Right cardiac atrium (tissue), 5 donors: ENCODE measurements around the gene IFNA4. TPM values are rescaled to one million over a fixed set of nuclear protein-coding genes. Genes with fewer than 3 reads are reported as not detected.
"Not testable (repeated sequence)": the region's sequence is repeated elsewhere in the genome, so short reads cannot be mapped to it uniquely, and the experiment has no call there.

Source experiments
- ATAC-seq, 2 donors: fragments of 200-7000 bp; cut with Tn5 transposase; one replicate each; pipeline versions ENCODE4 v1.8.0 to v1.9.1; 2020; ENCODE audit warnings: moderate library complexity in 2 of 2, mild to moderate bottlenecking in 1 of 2
- DNase-seq, 3 donors: peaks; one replicate each; pipeline ENCODE4 v3.0.0-alpha.2; 2020
- H3K27ac ChIP-seq: one replicate; pipeline ENCODE4 v1.5.1; 2013; ENCODE audit warnings: mild to moderate bottlenecking, low read length, control low read depth, moderate library complexity
- H3K27me3 ChIP-seq: one replicate; pipeline ENCODE4 v1.6.1; 2013; ENCODE audit not compliant: control insufficient read depth, insufficient read depth
- H3K4me1 ChIP-seq: one replicate; pipeline ENCODE4 v1.6.1; 2013; ENCODE audit warnings: low read length; ENCODE audit not compliant: control insufficient read depth, insufficient read depth
- H3K4me3 ChIP-seq: one replicate; pipeline ENCODE4 v1.5.1; 2013; ENCODE audit warnings: low read length, control low read depth
- H3K9me3 ChIP-seq: one replicate; pipeline ENCODE4 v1.6.1; 2013; ENCODE audit warnings: low read length; ENCODE audit not compliant: control insufficient read depth
- WGBS: extraction: QIAGEN DNeasy Blood & Tissue Kit; methylation state at CpG from one replicate; pipeline ENCODE4 v1.1.7; 2013; 5-methylcytosine and 5-hydroxymethylcytosine counted together
- intact Hi-C, 4 donors: fragments of 100-400 bp; cut with DNase I; formaldehyde crosslinking; loops; one replicate each; pipeline versions ENCODE4 v1.11.0 to v1.14.0; 2022 to 2023
- long read RNA-seq, 4 donors: library from polyadenylated mRNA; unstranded; transcript quantifications; one replicate each; pipeline ENCODE4 v2.0.0, GENCODE V29; 2020 to 2021
- polyA plus RNA-seq: library from polyadenylated mRNA; stranded (reverse); fragments of 200-250 nt; gene quantifications from one replicate; pipeline ENCODE4 v1.2.3, GENCODE V29; 2013
- total RNA-seq, 4 donors: library from RNA; stranded (reverse); fragmentation: NEBNext Ultra II Directional; extraction: Animal tissue kit (Norgen Biotek cat#: 25700); gene quantifications; one replicate each; pipeline ENCODE4 v1.2.1, GENCODE V29; 2021
- donor health status: healthy with polysubstance abuse.
- donor health status: DM: no; HTN: yes; CAD: no.
- donor health status: DM: no; HTN: no; CAD: no.
- donor health status: DM: no; HTN: yes; CAD: no; lungs with severe emphysema.
- donor health status: DM: yes; HTN: yes; CAD: no.

Gene IFNA4
- total RNA-seq: not detected
- polyA plus RNA-seq: not detected
- long read RNA-seq, donor 1: 0 reads
- long read RNA-seq, donor 2: 0 reads
- long read RNA-seq, donor 3: 0 reads
- long read RNA-seq, donor 4: 0 reads

GRCh38 chr9:21187487-21187886 is at the start of gene IFNA4:
TSS of gene IFNA4 (minus strand) at chr9:21187587. CDS start at chr9:21187531, 56 bp downstream.
- H3K27ac ChIP-seq, H3K27me3 ChIP-seq, ATAC-seq, H3K4me3 ChIP-seq, DNase-seq, H3K4me1 ChIP-seq, H3K9me3 ChIP-seq, intact Hi-C loops: not testable (repeated sequence)
- 87% methylated on average over 3 of the region's 3 CpGs for WGBS

DNA sequence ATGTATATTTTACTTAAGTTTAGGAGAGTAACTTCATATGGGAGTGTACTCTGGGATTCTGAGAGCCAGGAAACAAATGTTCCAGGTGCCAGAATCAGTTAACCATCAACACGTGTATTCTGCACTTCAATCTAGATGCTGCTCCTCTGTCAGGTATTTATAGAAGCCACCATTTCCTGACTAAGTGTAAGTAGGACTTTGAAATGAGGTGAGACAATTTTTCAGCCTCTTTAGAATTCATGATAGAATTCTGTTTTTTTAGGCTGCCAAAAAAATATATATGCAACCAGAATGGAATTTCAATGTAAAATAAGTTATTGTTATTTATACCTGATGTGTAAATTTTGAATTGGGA is 49.0 kb upstream of the IFNA4 start:
- H3K4me3 ChIP-seq, intact Hi-C loops, H3K27ac ChIP-seq, DNase-seq, H3K4me1 ChIP-seq, ATAC-seq, H3K9me3 ChIP-seq, H3K27me3 ChIP-seq: not testable (repeated sequence)
- 7% methylated on average over 1 of the region's 1 CpG for WGBS

DNA sequence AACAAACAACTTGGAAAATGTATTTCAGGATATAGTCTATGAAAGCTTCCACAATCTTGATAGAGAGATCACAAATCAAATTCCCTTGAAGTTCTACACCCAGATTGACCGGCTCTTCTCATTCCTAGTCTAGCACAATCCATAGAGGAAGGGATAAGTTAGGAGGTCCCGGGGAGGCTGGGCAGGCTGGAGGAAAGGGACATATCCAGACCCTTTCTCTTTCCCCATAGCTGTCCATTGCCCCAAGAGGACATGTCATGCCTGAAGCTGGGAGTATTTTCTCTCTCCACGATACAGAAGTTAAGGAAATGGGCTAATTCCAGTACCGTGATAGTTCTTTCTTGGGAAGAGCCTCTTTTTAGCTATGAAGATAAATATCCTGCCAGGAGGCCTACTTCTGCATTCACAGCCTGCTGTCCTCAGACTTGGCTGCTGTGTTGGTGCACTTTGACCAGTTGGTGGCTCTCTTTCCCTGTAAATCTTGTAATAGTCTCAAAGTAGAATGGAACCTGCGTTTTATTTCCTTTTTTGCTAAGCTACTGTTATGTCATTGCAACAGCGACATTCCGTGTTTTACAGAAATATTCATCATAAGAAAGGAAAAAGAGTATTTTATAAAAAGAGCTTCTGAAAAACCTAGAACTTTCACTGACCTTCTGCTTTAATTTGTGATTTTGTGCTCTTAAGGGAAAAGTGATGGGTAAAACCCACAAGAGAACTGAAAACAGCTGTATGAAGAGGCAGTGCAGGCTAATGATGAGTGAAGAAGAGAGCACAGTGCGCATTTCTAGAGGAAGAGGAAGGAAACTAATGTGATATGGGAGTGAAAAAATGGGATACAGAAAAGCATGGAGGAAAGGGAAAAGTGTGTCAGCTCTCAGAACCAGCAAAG is 48.3 kb upstream of the IFNA4 start:
- H3K4me1 ChIP-seq, H3K27me3 ChIP-seq, H3K27ac ChIP-seq, H3K4me3 ChIP-seq, intact Hi-C loops, H3K9me3 ChIP-seq: not testable (repeated sequence)
- DNase-seq (peak in 1 of 3 donors; percentile 45), ATAC-seq (peak; percentile 64 to 77)
- WGBS: 31% methylated on average over 8 of the region's 8 CpGs

DNA sequence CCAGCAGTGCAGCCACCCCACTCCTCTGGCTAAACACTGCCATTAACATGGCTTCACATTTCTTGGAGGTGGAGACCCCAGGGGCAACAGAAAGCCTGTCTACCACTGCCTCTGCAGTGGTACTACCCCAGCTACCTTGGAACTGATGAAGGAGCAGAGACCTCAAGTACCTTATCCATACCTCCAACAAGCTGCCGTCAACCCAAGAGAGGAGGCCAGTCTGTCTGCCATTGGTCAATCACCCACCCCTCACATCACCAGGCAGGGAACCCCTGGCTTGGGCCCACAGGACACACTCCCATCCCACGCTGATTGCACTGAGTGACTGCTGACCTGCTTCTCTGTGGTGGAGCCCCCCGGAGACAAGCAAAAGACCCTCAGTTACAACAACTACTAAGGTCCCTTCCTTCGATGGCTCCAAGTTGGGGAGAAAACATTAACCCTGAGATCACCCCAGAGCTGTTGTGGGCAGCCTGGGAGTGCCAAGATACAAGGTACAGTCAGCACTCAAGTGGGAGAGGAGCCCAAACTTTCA is 46.8 kb upstream of the IFNA4 start:
- no peak for ATAC-seq
- DNase-seq: no peak
- Histone ChIP-seq H3K27me3 (no peaks in the 10 kb centered on the region), H3K9me3 (no peaks in the 10 kb centered on the region), H3K4me1 (no peaks in the 10 kb centered on the region), H3K27ac (no peak overlapping the region), H3K4me3 (no peak overlapping the region)
- 76% methylated on average over 4 of the region's 4 CpGs for WGBS
- intact Hi-C loops: no loop called here

GRCh38 chr9:21233258-21233657 is 45.9 kb upstream of the IFNA4 start:
- intact Hi-C loops: no loop called here
- WGBS: 79% methylated on average over 2 of the region's 2 CpGs
- Histone ChIP-seq H3K27me3 (no peaks in the 10 kb centered on the region), H3K4me1 (no peaks in the 10 kb centered on the region), H3K27ac (no peak overlapping the region), H3K4me3 (no peak overlapping the region), H3K9me3 (no peaks in the 10 kb centered on the region)
- DNase-seq (no peak), ATAC-seq (no peak)

GRCh38 chr9:21228122-21228521 is 40.7 kb upstream of the IFNA4 start, which contains the start of gene IFNA17:
TSS of gene IFNA17 (minus strand) at chr9:21228222. CDS start at chr9:21228173, 49 bp downstream.
- H3K4me3 ChIP-seq: no peak within 1 kb of the TSS
- intact Hi-C loops: no loop called here
- WGBS: 80% methylated on average over 2 of the region's 2 CpGs
- no peak within 1 kb of the TSS for H3K27ac ChIP-seq
- H3K4me1 ChIP-seq: no peaks in the 10 kb centered on the region
- no peak for DNase-seq
- H3K27me3 ChIP-seq: no peaks in the 10 kb centered on the region
- no peak for ATAC-seq
- H3K9me3 ChIP-seq: no peaks in the 10 kb centered on the region

- intact Hi-C loops, H3K27me3 ChIP-seq, ATAC-seq, H3K9me3 ChIP-seq, H3K27ac ChIP-seq, DNase-seq, H3K4me1 ChIP-seq, H3K4me3 ChIP-seq: not testable (repeated sequence)
- 88% methylated on average over 1 of the region's 1 CpG for WGBS
Measured at GRCh38 chr9:21217211-21217610, 29.8 kb upstream of the IFNA4 start, which contains the start of gene IFNA16. TSS of gene IFNA16 (minus strand) at chr9:21217311. CDS start at chr9:21217305, 6 bp downstream.

DNA sequence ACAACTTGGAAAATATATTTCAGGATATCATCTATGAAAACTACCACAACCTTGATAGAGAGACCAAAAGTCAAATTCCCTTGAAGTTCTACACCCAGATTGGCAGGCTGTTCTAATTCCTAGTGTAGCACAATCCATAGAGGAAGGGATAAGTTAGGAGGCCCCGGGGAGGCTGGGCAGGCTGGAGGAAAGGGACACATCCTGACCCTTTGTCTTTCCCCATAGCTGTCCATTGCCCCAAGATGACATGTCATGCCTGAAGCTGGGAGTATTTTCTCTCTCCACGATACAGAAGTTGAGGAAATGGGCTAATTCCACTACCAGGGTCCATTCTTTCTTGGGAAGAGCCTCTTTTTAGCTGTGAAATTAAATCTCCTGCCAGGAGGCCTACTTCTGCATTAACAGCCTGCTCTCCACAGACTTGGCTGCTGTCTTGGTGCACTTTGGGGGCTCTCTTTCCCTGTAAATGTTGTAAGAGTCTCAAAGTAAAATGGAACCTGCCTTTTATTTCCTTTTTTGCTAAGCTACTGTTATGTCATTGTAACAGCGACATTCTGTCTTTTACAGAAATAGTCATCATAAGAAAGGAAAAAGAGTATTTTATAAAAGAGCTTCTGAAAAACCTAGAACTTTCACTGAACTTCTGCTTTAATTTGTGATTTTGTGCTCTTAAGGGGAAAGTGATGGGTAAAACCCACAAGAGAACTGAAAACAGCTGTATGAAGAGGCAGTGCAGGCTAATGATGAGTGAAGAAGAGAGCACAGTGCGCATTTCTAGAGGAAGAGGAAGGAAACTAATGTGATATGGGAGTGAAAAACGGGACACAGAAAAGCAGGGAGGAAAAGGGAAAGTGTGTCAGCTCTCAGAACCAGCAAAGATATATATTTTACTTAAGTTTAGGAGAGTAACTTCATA is 26.3 kb upstream of the IFNA4 start:
- ATAC-seq, DNase-seq, H3K27ac ChIP-seq, intact Hi-C loops, H3K4me3 ChIP-seq, H3K27me3 ChIP-seq, H3K9me3 ChIP-seq, H3K4me1 ChIP-seq: not testable (repeated sequence)
- 39% methylated on average over 5 of the region's 5 CpGs for WGBS

GRCh38 chr9:21212160-21212559 is 24.8 kb upstream of the IFNA4 start:
- ATAC-seq: peak in 1 of 2 donors; percentile 11
- intact Hi-C loops, H3K27ac ChIP-seq, H3K27me3 ChIP-seq, H3K9me3 ChIP-seq, DNase-seq, H3K4me1 ChIP-seq, H3K4me3 ChIP-seq: not testable (repeated sequence)
- 59% methylated on average over 2 of the region's 2 CpGs for WGBS

GRCh38 chr9:21210782-21211181 is 23.4 kb upstream of the IFNA4 start:
- DNase-seq, intact Hi-C loops, H3K4me1 ChIP-seq, H3K4me3 ChIP-seq, H3K9me3 ChIP-seq, H3K27ac ChIP-seq, ATAC-seq, H3K27me3 ChIP-seq: not testable (repeated sequence)
- whole genome bisulfite sequencing: 95% methylated on average over 2 of the region's 2 CpGs
